H9 (cell line): ENCODE data around the gene IL10RA. TPM values are rescaled to one million over a fixed set of nuclear protein-coding genes. Genes with fewer than 3 reads are reported as not detected.

Source experiments
- DNase-seq: peaks from one replicate; pipeline ENCODE4 v3.0.0-alpha.2; 2017
- H2AFZ ChIP-seq: one replicate; pipeline ENCODE4 v1.6.1; 2013; ENCODE audit warnings: mild to moderate bottlenecking, low read length, control low read depth, moderate library complexity
- H2AK5ac ChIP-seq: 2 replicates; pipeline ENCODE4 v1.6.1; 2013; ENCODE audit warnings: low read length, control low read depth, mixed read lengths; ENCODE audit not compliant: insufficient read length
- H2BK120ac ChIP-seq: one replicate; pipeline ENCODE4 v1.6.1; 2013; ENCODE audit warnings: low read depth, mild to moderate bottlenecking, low read length, control low read depth, inconsistent platforms; ENCODE audit not compliant: poor library complexity, severe bottlenecking
- H2BK12ac ChIP-seq: 2 replicates; pipeline ENCODE4 v1.6.1; 2013; ENCODE audit warnings: low read length, control low read depth, mixed read lengths, low read depth; ENCODE audit not compliant: insufficient read length
- H2BK15ac ChIP-seq: 2 replicates; pipeline ENCODE4 v1.6.1; 2013; ENCODE audit warnings: low read depth, low read length, control low read depth
- H2BK20ac ChIP-seq: one replicate; pipeline ENCODE4 v1.6.1; 2013; ENCODE audit warnings: low read depth, mild to moderate bottlenecking, low read length, control low read depth, inconsistent platforms; ENCODE audit not compliant: poor library complexity, severe bottlenecking
- H2BK5ac ChIP-seq: 2 replicates; pipeline ENCODE4 v1.6.1; 2013; ENCODE audit warnings: low read length, control low read depth, mixed read lengths; ENCODE audit not compliant: insufficient read length
- H3K14ac ChIP-seq: 2 replicates; pipeline ENCODE4 v1.6.1; 2013; ENCODE audit warnings: low read length, control low read depth; ENCODE audit not compliant: insufficient read depth
- H3K18ac ChIP-seq: 2 replicates; pipeline ENCODE4 v1.6.1; 2013; ENCODE audit warnings: low read depth, mild to moderate bottlenecking, mixed read lengths, low read length, control low read depth; ENCODE audit not compliant: insufficient read length
- H3K23ac ChIP-seq: 2 replicates; pipeline ENCODE4 v1.6.1; 2013; ENCODE audit warnings: low read length, control low read depth, mixed read lengths, low read depth; ENCODE audit not compliant: insufficient read length
- H3K23me2 ChIP-seq: 2 replicates; pipeline ENCODE4 v1.6.1; 2013; ENCODE audit warnings: low read depth, mild to moderate bottlenecking, mixed read lengths, low read length, control low read depth; ENCODE audit not compliant: insufficient read length, poor library complexity, severe bottlenecking
- H3K27ac ChIP-seq: 2 replicates; pipeline ENCODE4 v1.5.1; 2013; ENCODE audit warnings: low read length, control low read depth, mixed read lengths, low read depth; ENCODE audit not compliant: insufficient read length
- H3K27me3 ChIP-seq: 2 replicates; pipeline ENCODE4 v1.6.1; 2013; ENCODE audit warnings: low read length, control low read depth, inconsistent platforms; ENCODE audit not compliant: insufficient read depth
- H3K4ac ChIP-seq: 2 replicates; pipeline ENCODE4 v1.6.1; 2013; ENCODE audit warnings: low read depth, mild to moderate bottlenecking, control low read depth, inconsistent platforms, low read length, moderate library complexity
- H3K4me1 ChIP-seq: 2 replicates; pipeline ENCODE4 v1.6.1; 2013; ENCODE audit warnings: low read length, control low read depth, inconsistent platforms; ENCODE audit not compliant: insufficient read depth
- H3K4me2 ChIP-seq: 2 replicates; pipeline ENCODE4 v1.6.1; 2013; ENCODE audit warnings: low read length, control low read depth, mixed read lengths; ENCODE audit not compliant: insufficient read length, insufficient read depth
- H3K56ac ChIP-seq: 2 replicates; pipeline ENCODE4 v1.6.1; 2013; ENCODE audit warnings: low read depth, mild to moderate bottlenecking, mixed read lengths, low read length, control low read depth; ENCODE audit not compliant: insufficient read length
- H3K79me1 ChIP-seq: 2 replicates; pipeline ENCODE4 v1.6.1; 2013; ENCODE audit warnings: low read depth, mild to moderate bottlenecking, moderate library complexity, low read length, control low read depth, inconsistent platforms; ENCODE audit not compliant: insufficient read depth, poor library complexity, severe bottlenecking
- H3K79me2 ChIP-seq: 2 replicates; pipeline ENCODE4 v1.6.1; 2013; ENCODE audit warnings: low read length, control low read depth, inconsistent platforms; ENCODE audit not compliant: insufficient read depth
- H3K9ac ChIP-seq: 2 replicates; pipeline ENCODE4 v1.6.1; 2013; ENCODE audit warnings: low read length, control low read depth, mixed read lengths; ENCODE audit not compliant: insufficient read length; ENCODE audit errors: extremely low read depth
- H3K9me3 ChIP-seq: one replicate; pipeline ENCODE4 v1.6.1; 2013; ENCODE audit warnings: low read depth, low read length, inconsistent platforms; ENCODE audit not compliant: control insufficient read depth
- H3T11ph ChIP-seq: one replicate; pipeline ENCODE4 v1.6.1; 2013; ENCODE audit warnings: mild to moderate bottlenecking, low read length, control low read depth, inconsistent platforms
- H4K20me1 ChIP-seq: one replicate; pipeline ENCODE4 v1.6.1; 2013; ENCODE audit not compliant: control insufficient read depth, insufficient read length, insufficient read depth
- H4K5ac ChIP-seq: 2 replicates; pipeline ENCODE4 v1.6.1; 2013; ENCODE audit warnings: low read depth, mild to moderate bottlenecking, mixed read lengths, low read length, control low read depth; ENCODE audit not compliant: insufficient read length
- H4K8ac ChIP-seq: replicated peaks from 2 replicates; pipeline ENCODE4 v1.6.1; 2013; ENCODE audit warnings: low read length, control low read depth, mixed read lengths, low read depth; ENCODE audit not compliant: insufficient read length
- H4K91ac ChIP-seq: 2 replicates; pipeline ENCODE4 v1.6.1; 2013; ENCODE audit warnings: low read depth, mild to moderate bottlenecking, moderate library complexity, mixed read lengths, low read length, control low read depth; ENCODE audit not compliant: insufficient read length
- H3K27ac Mint-ChIP-seq, 3 experiments: 2 replicates in 2 of 3; 3 replicates in 1 of 3; pipeline ENCODE4 v1.8.0; 2020 to 2021; ENCODE audit warnings: mixed read lengths in 3 of 3, mild to moderate bottlenecking in 1 of 3, moderate library complexity in 1 of 3
- H3K27me3 Mint-ChIP-seq: 2 replicates; pipeline ENCODE4 v1.8.0; 2021; ENCODE audit warnings: low read depth, mild to moderate bottlenecking, moderate library complexity, mixed read lengths
- H3K36me3 Mint-ChIP-seq, 3 experiments: 2 replicates in 2 of 3; 3 replicates in 1 of 3; pipeline ENCODE4 v1.8.0; 2020 to 2021; ENCODE audit warnings: low read depth in 3 of 3, mixed read lengths in 3 of 3; ENCODE audit not compliant: insufficient read depth in 1 of 3
- H3K4me1 Mint-ChIP-seq, 2 experiments: 2 replicates each; pipeline ENCODE4 v1.8.0; 2020; ENCODE audit warnings: mixed read lengths in 2 of 2
- H3K4me3 Mint-ChIP-seq, 2 experiments: 2 replicates in 1 of 2; 3 replicates in 1 of 2; pipeline ENCODE4 v1.8.0; 2020 to 2021; ENCODE audit warnings: mild to moderate bottlenecking in 2 of 2, mixed read lengths in 2 of 2, moderate library complexity in 1 of 2
- H3K9me3 Mint-ChIP-seq, 2 experiments: 2 replicates in 1 of 2; 3 replicates in 1 of 2; pipeline ENCODE4 v1.8.0; 2020; ENCODE audit warnings: mild to moderate bottlenecking in 2 of 2, mixed read lengths in 2 of 2, moderate library complexity in 1 of 2
- WGBS: extraction: QIAGEN DNeasy Blood & Tissue Kit; methylation state at CpG from one replicate; pipeline ENCODE4 v1.1.7; 2013; ENCODE audit warnings: missing lambda C conversion rate, low lambda C conversion rate, mixed read lengths; ENCODE audit not compliant: insufficient read length; ENCODE audit errors: extremely low coverage; 5-methylcytosine and 5-hydroxymethylcytosine counted together
- total RNA-seq: library from RNA; stranded (reverse); gene quantifications from 2 replicates; pipeline ENCODE4 v1.2.1, GENCODE V29; 2021
- TF ChIP-seq, protein P1 (sequence below): fragments of 200-600 bp; sonication (generic); conservative IDR thresholded peaks from 3 replicates; pipeline ENCODE4 v1.8.0; 2021; ENCODE audit warnings: antibody characterized with exemption, mild to moderate bottlenecking

IL10RA gene
- total RNA-seq, 1 experiment from 2014 or later, result not detected

GRCh38 chr11:118028626-118029025 is 42.4 kb downstream of the IL10RA start:
- no peaks in the 10 kb centered on the region for H3K36me3 Mint-ChIP-seq
- H3K27me3 Mint-ChIP-seq, result peaks cover 14% of the 10 kb centered on the region
- Histone ChIP-seq H3K9me3 (no peaks in the 10 kb centered on the region), H3K18ac (no peak overlapping the region), H2BK12ac (no peak overlapping the region), H2BK20ac (no peak overlapping the region), H2AFZ (no peak overlapping the region), H3K23ac (no peak overlapping the region), H3K79me2 (no peaks in the 10 kb centered on the region), H4K20me1 (no peaks in the 10 kb centered on the region), H2BK120ac (no peak overlapping the region), H3K4me1 (no peaks in the 10 kb centered on the region), H3K27me3 (no peaks in the 10 kb centered on the region), H3K4me2 (no peak overlapping the region), H3K4ac (no peak overlapping the region), H2BK15ac (no peak overlapping the region), H3T11ph (no peak overlapping the region), H2BK5ac (no peak overlapping the region), H2AK5ac (no peak overlapping the region), H3K79me1 (no peaks in the 10 kb centered on the region), H3K9ac (no peak overlapping the region), H3K56ac (no peak overlapping the region), H4K91ac (no peak overlapping the region), H4K5ac (no peak overlapping the region), H4K8ac (no peak overlapping the region), H3K14ac (no peak overlapping the region), H3K23me2 (no peaks in the 10 kb centered on the region), H3K27ac (no peak overlapping the region)
- H3K4me1 Mint-ChIP-seq, result no peaks in the 10 kb centered on the region
- DNase-seq, result no peak
- WGBS, result 100% methylated on average over 1 of the region's 3 CpGs
- H3K9me3 Mint-ChIP-seq, result no peaks in the 10 kb centered on the region; a peak in 1 of 5 replicates
- H3K4me3 Mint-ChIP-seq, result no peak overlapping the region
- TF ChIP-seq, protein P1, sequence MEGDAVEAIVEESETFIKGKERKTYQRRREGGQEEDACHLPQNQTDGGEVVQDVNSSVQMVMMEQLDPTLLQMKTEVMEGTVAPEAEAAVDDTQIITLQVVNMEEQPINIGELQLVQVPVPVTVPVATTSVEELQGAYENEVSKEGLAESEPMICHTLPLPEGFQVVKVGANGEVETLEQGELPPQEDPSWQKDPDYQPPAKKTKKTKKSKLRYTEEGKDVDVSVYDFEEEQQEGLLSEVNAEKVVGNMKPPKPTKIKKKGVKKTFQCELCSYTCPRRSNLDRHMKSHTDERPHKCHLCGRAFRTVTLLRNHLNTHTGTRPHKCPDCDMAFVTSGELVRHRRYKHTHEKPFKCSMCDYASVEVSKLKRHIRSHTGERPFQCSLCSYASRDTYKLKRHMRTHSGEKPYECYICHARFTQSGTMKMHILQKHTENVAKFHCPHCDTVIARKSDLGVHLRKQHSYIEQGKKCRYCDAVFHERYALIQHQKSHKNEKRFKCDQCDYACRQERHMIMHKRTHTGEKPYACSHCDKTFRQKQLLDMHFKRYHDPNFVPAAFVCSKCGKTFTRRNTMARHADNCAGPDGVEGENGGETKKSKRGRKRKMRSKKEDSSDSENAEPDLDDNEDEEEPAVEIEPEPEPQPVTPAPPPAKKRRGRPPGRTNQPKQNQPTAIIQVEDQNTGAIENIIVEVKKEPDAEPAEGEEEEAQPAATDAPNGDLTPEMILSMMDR, result no peak
- no peak overlapping the region for H3K27ac Mint-ChIP-seq
